Activated CD4-positive, alpha-beta T cell treated with anti-CD3 and anti-CD28 coated beads for 4 hours (primary cell): Measurements from ENCODE around the gene SLC7A6.

Source experiments
- DNase-seq, 2 donors: peaks; one replicate each; pipeline ENCODE4 v3.0.0-alpha.2; 2020

Gene SLC7A6

GRCh38 chr16:68348639-68349445 lies 84.5 kb downstream of the SLC7A6 start:
- DNase-seq = no peak

- no peak for DNase-seq
These were observed 85.6 kb downstream of the SLC7A6 start for GRCh38 chr16:68349838-68350410.

GRCh38 chr16:68350813-68351350 lies 86.6 kb downstream of the SLC7A6 start:
- no peak for DNase-seq
